Ishikawa (cell line): ENCODE data around the gene LAMA3.

Experiments
- FOXM1 ChIP-seq: IDR thresholded peaks from 2 replicates; pipeline ENCODE4 v1.6.1; 2012; ENCODE audit warnings: low read depth, borderline replicate concordance
- TCF12 ChIP-seq: IDR thresholded peaks from 2 replicates; pipeline ENCODE4 v1.6.1; 2012; ENCODE audit warnings: low read depth
- YY1 ChIP-seq: IDR thresholded peaks from 2 replicates; pipeline ENCODE4 v1.6.1; 2012; ENCODE audit warnings: low read depth

DNA sequence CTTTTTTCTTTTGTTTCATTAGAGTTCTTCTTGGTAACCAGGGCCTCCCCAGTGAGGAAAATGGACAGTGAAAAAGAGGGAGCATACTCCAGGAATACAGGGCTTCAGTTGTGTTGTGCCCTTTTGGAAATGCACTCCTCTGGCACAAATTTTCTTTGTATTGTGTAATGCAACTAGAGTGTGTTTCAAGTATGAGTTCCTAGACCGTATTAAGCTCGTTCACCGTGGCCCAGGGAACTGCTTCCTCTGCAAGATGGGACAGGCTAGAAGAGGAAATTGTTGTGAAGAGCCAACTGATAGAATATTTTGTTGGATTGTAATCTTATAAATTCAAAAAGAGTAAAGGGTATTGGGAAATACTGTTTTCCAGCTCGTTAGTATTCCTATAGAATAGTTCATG, 188.1 kb downstream of the LAMA3 start:
- no peak for TF ChIP-seq TCF12
- TF ChIP-seq YY1 = no peak
- TF ChIP-seq FOXM1 = no peak
